Measurements from ENCODE around the gene FAM110A.

Gene FAM110A

DNA sequence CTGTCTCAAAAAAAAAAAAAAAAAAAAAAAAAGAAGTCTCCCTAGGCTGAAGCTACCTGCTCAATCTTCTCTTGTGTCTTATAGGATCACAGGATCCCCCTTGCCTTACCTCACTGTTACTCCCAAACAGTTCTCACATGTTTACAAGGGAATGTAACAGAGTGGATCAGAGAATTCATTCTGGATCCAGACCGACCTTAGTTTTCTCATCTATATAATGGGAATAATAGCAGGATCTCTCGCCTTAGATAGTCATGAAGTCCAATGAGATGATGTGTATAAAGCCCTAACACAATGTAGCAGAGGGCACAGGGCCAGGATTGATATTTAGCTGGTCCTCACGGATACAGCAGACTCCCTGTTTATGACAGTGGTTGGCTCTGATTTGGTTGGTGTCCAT lies 2.3 kb upstream of the FAM110A start:
- whole genome bisulfite sequencing, 2 experiments, result 88 to 90% methylated on average over 3 of the region's 3 CpGs
- Histone ChIP-seq H3K4me3 (ENCODE audit: insufficient read depth, low read depth, low read length) (no peak overlapping the region), H3K36me3 (ENCODE audit: control insufficient read depth, insufficient read depth, low read length) (no peaks in the 10 kb centered on the region), H3K27ac (ENCODE audit: insufficient read depth, low read depth, low read length, poor library complexity, severe bottlenecking) (no peak overlapping the region), H3K4me1 (ENCODE audit: control insufficient read depth, insufficient read depth, low read length) (peaks cover 4% of the 10 kb centered on the region), H3K9me3 (ENCODE audit: control insufficient read depth, low read length) (no peaks in the 10 kb centered on the region), H3K27me3 (ENCODE audit: control insufficient read depth, insufficient read depth, low read length, poor library complexity, severe bottlenecking) (peaks cover 11% of the 10 kb centered on the region)

DNA sequence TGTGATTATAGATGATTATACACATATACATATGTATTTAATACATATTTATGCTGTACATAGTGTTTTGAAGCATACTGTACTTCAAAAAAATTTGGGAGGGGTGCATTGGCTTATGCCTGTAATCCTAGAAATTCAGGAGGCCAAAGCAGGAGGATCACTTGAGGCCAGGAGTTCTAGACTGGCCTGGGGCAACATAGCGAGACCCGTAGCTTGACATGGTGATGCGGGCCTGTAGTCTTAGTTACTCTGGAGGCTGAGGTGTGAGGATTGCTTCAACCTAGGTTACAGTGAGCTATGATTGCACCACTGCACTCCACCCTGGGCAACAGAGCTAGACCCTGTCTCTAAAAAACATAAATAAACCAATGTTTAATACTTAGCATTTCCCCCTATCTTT lies 1.6 kb upstream of the FAM110A start:
- Histone ChIP-seq H3K36me3 (ENCODE audit: control insufficient read depth, insufficient read depth, low read length) (no peaks in the 10 kb centered on the region), H3K4me1 (ENCODE audit: control insufficient read depth, insufficient read depth, low read length) (peaks cover 4% of the 10 kb centered on the region), H3K4me3 (ENCODE audit: insufficient read depth, low read depth, low read length) (no peak overlapping the region), H3K27me3 (ENCODE audit: control insufficient read depth, insufficient read depth, low read length, poor library complexity, severe bottlenecking) (peaks cover 11% of the 10 kb centered on the region), H3K9me3 (ENCODE audit: control insufficient read depth, low read length) (no peaks in the 10 kb centered on the region), H3K27ac (ENCODE audit: insufficient read depth, low read depth, low read length, poor library complexity, severe bottlenecking) (no peak overlapping the region)
- 89 to 94% methylated on average over 3 of the region's 3 CpGs for WGBS, 2 experiments

DNA sequence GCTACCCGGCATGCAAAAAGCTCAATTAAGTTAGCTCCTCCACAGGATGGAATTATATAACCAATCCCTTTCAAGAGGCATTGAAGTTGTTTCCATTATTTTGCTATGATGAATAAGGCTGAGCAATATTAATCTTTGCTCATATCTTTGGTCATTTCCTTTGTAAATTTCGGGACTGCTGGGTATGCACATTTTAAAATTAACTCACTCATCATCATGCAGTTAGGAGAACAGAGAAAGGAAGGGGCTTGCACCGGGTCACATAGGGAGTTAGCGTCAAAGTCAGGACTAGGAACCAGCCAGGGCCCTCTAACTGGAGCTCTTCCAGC lies 430 bp upstream of the FAM110A start:
- no peaks in the 10 kb centered on the region for H3K9me3 ChIP-seq (ENCODE audit: control insufficient read depth, low read length)
- H3K27ac ChIP-seq (ENCODE audit: insufficient read depth, low read depth, low read length, poor library complexity, severe bottlenecking), result no peak overlapping the region
- H3K4me3 ChIP-seq (ENCODE audit: insufficient read depth, low read depth, low read length), result peak overlapping the region; percentile 72
- WGBS, 2 experiments, result 39 to 43% methylated on average over 4 of the region's 4 CpGs
- no peaks in the 10 kb centered on the region for H3K36me3 ChIP-seq (ENCODE audit: control insufficient read depth, insufficient read depth, low read length)
- H3K4me1 ChIP-seq (ENCODE audit: control insufficient read depth, insufficient read depth, low read length), result peaks cover 4% of the 10 kb centered on the region
- peaks cover 11% of the 10 kb centered on the region for H3K27me3 ChIP-seq (ENCODE audit: control insufficient read depth, insufficient read depth, low read length, poor library complexity, severe bottlenecking)

DNA sequence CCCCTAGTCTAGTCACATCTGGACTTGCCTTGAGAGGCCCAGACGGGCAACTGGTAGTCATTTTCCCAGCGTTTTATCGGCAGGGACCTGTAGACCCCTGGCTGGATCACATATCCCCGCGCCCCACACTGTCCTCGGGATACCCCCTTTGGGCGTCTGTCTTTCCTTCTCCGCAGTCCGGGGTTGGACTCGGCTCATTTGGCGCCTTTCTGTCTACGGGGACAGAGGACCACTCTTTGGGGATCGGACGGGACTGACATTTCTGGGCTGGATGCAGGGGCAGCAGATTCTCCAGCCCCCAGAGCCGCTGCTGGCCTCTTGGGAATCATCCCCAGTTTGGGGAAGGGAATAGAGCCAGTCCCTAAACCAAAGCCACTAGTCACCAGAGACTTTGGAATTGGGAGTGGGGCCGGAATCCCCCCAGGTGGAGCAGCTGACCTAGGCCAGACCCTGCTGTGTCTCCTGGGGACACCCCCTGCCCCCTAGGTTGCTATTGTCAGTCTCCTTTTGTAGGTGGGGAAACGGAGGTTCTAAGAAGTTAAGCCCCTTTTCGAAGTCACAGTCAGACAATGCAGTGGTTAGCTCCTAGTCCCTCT lies 734 bp downstream of the FAM110A start:
- H3K9me3 ChIP-seq (ENCODE audit: control insufficient read depth, low read length), result no peaks in the 10 kb centered on the region
- peaks cover 15% of the 10 kb centered on the region for H3K27me3 ChIP-seq (ENCODE audit: control insufficient read depth, insufficient read depth, low read length, poor library complexity, severe bottlenecking)
- WGBS, 2 experiments, result 5% methylated on average over 18 of the region's 18 CpGs
- peak overlapping the region; percentile 72 for H3K4me3 ChIP-seq (ENCODE audit: insufficient read depth, low read depth, low read length)
- no peaks in the 10 kb centered on the region for H3K36me3 ChIP-seq (ENCODE audit: control insufficient read depth, insufficient read depth, low read length)
- no peak overlapping the region for H3K27ac ChIP-seq (ENCODE audit: insufficient read depth, low read depth, low read length, poor library complexity, severe bottlenecking)
- H3K4me1 ChIP-seq (ENCODE audit: control insufficient read depth, insufficient read depth, low read length), result peaks cover 4% of the 10 kb centered on the region

DNA sequence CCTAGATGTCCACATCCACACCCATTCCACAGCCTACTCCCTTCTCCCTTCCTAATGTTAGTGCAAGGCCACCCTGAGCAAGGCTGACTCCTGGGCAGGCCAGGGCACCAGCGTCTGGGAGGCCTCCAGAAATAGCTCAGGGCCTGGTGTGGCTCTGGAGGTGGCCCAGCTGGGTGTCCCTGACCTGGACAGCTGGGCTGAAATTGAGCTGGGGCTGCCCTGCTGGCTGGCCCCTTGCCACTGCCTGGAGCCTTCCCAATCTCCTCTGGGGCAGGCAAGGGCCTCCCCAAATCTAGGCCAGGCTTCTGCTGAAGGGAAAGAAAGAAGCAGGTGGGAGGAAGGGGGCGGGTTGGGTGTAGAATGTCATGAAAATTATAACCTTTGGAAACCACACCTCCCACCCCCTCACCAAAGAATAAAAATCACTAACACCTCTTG lies 2.1 kb downstream of the FAM110A start:
- Histone ChIP-seq H3K27ac (ENCODE audit: insufficient read depth, low read depth, low read length, poor library complexity, severe bottlenecking) (no peak overlapping the region), H3K9me3 (ENCODE audit: control insufficient read depth, low read length) (no peaks in the 10 kb centered on the region), H3K4me1 (ENCODE audit: control insufficient read depth, insufficient read depth, low read length) (peaks cover 4% of the 10 kb centered on the region), H3K4me3 (ENCODE audit: insufficient read depth, low read depth, low read length) (no peak overlapping the region), H3K36me3 (ENCODE audit: control insufficient read depth, insufficient read depth, low read length) (no peaks in the 10 kb centered on the region), H3K27me3 (ENCODE audit: control insufficient read depth, insufficient read depth, low read length, poor library complexity, severe bottlenecking) (peaks cover 23% of the 10 kb centered on the region)
- 51 to 63% methylated on average over 1 of the region's 2 CpGs for WGBS, 2 experiments

DNA sequence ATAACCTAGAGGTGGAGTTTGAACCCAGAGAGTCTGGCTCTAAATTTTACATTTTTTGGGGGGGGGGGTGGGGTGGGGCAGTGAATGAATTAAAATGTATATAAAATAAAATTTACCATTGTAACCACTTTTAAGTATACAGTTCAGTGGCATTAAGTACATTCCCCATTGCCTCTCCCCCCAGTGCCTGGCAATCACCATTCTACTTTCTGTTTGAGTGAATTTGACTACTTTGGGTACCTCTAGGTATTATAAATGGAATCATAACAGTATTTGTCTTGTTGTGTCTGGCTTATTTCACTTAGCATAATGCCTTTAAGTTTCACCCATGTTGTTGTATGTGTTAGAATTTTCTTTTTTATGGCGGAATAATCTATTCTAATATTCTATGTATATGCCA lies 2.7 kb downstream of the FAM110A start:
- no peaks in the 10 kb centered on the region for H3K36me3 ChIP-seq (ENCODE audit: control insufficient read depth, insufficient read depth, low read length)
- no peaks in the 10 kb centered on the region for H3K9me3 ChIP-seq (ENCODE audit: control insufficient read depth, low read length)
- WGBS, 2 experiments, result 100% methylated on average over 1 of the region's 1 CpG; no CpG with 5 or more reads in 1 of the 2 experiments
- H3K27me3 ChIP-seq (ENCODE audit: control insufficient read depth, insufficient read depth, low read length, poor library complexity, severe bottlenecking), result peaks cover 29% of the 10 kb centered on the region
- no peak overlapping the region for H3K4me3 ChIP-seq (ENCODE audit: insufficient read depth, low read depth, low read length)
- H3K27ac ChIP-seq (ENCODE audit: insufficient read depth, low read depth, low read length, poor library complexity, severe bottlenecking), result no peak overlapping the region
- peaks cover 4% of the 10 kb centered on the region for H3K4me1 ChIP-seq (ENCODE audit: control insufficient read depth, insufficient read depth, low read length)

DNA sequence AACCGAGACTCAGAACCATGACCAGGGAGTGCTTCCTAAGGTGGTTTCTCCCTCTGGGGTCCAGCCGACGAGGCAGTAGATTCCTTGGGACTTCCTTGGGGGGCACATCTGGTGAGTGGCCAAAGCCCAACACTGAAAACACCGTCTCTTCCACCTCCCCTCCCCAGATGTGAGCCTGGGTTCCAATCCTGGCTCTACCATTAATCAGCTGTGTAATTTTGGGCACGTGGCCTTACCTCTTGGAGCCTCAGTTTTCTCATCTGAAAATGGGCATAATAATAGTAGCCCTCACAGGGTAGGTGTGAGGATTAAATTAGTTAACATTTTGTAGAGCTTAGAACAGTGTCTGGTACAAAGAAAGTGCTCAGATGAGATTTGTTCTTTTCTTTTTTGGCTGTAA lies 5.5 kb downstream of the FAM110A start:
- Histone ChIP-seq H3K36me3 (ENCODE audit: control insufficient read depth, insufficient read depth, low read length) (no peaks in the 10 kb centered on the region), H3K27ac (ENCODE audit: insufficient read depth, low read depth, low read length, poor library complexity, severe bottlenecking) (no peak overlapping the region), H3K4me1 (ENCODE audit: control insufficient read depth, insufficient read depth, low read length) (peaks cover 14% of the 10 kb centered on the region), H3K27me3 (ENCODE audit: control insufficient read depth, insufficient read depth, low read length, poor library complexity, severe bottlenecking) (peaks cover 56% of the 10 kb centered on the region), H3K4me3 (ENCODE audit: insufficient read depth, low read depth, low read length) (no peak overlapping the region), H3K9me3 (ENCODE audit: control insufficient read depth, low read length) (no peaks in the 10 kb centered on the region)
- WGBS, 2 experiments, result 92 to 93% methylated on average over 5 of the region's 5 CpGs

DNA sequence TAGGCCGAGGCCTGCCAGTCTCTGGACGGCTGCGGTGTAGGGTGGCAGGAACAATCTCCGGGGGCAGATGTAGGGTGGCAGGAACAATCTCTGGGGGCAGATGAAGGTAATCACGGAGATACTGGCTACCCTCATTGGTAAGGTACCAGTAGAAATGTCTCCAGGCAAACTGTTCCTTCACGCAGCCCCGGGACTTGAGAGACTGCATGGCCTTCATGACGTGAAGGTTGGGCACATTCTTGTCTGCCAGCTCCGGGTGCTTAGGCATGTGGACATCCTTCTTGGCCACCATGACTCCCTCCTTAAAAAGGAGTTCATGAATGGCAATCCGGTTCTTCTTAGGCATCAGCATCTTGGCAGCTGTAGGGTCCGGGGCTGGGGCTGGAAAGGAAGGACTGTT lies 6.1 kb downstream of the FAM110A start:
- H3K4me3 ChIP-seq (ENCODE audit: insufficient read depth, low read depth, low read length), result no peak overlapping the region
- H3K27ac ChIP-seq (ENCODE audit: insufficient read depth, low read depth, low read length, poor library complexity, severe bottlenecking), result no peak overlapping the region
- H3K4me1 ChIP-seq (ENCODE audit: control insufficient read depth, insufficient read depth, low read length), result peaks cover 16% of the 10 kb centered on the region
- WGBS, 2 experiments, result 87 to 92% methylated on average over 11 of the region's 11 CpGs
- peaks cover 52% of the 10 kb centered on the region for H3K27me3 ChIP-seq (ENCODE audit: control insufficient read depth, insufficient read depth, low read length, poor library complexity, severe bottlenecking)
- H3K36me3 ChIP-seq (ENCODE audit: control insufficient read depth, insufficient read depth, low read length), result no peaks in the 10 kb centered on the region
- no peaks in the 10 kb centered on the region for H3K9me3 ChIP-seq (ENCODE audit: control insufficient read depth, low read length)

DNA sequence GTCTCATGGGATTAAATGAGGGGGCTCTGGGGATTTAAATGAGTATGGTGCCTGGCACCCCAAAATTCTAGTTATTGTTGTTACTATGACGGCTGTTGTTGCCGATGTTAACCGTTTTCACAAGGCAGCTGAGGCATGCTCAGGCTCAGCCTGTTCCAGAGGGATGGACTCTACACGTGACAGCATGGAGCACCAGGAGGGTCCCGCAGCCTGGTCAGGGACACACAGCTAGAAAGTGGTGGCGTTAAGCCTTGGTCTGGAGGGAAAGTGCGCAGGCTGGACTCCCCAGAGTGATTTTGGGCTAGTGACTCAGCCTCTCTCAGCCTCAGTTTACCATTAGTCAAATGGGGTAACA lies 7.0 kb downstream of the FAM110A start:
- H3K9me3 ChIP-seq (ENCODE audit: control insufficient read depth, low read length), result no peaks in the 10 kb centered on the region
- no peak overlapping the region for H3K4me3 ChIP-seq (ENCODE audit: insufficient read depth, low read depth, low read length)
- H3K27ac ChIP-seq (ENCODE audit: insufficient read depth, low read depth, low read length, poor library complexity, severe bottlenecking), result no peak overlapping the region
- 80 to 81% methylated on average over 7 of the region's 7 CpGs for WGBS, 2 experiments
- peaks cover 58% of the 10 kb centered on the region for H3K27me3 ChIP-seq (ENCODE audit: control insufficient read depth, insufficient read depth, low read length, poor library complexity, severe bottlenecking)
- H3K36me3 ChIP-seq (ENCODE audit: control insufficient read depth, insufficient read depth, low read length), result no peaks in the 10 kb centered on the region
- H3K4me1 ChIP-seq (ENCODE audit: control insufficient read depth, insufficient read depth, low read length), result peaks cover 18% of the 10 kb centered on the region

DNA sequence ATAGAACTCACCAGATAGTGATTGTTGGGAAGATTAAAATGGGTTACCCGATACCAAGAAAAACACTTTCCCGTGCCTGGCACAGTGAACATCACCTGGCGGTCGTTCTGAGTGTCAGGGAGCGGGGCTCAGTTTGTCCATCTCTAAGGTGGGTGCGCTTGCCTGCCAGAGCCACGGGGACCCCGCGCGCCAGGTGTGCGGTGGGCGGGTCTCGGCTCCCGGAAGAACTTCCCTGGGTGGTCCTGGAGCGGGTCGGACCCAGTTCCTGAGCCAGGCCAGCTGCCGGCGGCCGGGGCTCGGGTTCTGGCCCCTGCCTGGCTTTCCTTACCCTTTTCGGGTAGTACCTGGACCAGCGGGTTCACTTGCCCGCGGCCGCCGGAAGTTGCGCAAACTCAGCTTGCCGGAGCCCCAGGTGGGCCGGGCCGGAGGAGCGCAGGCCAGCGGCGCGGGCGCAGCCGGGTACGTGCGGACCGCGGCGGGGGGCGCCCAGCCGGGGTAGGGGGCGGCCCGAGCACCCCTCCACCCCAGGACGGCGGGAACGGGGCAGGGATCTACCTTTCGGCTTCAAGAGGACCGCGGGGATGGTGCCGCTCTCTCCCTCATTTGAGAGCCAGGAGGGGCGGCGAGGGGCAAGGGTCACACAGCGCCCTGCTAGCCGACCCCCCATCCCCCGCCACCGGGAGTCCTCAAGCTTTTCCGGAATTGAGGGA lies 7.5 kb downstream of the FAM110A start:
- WGBS, 2 experiments, result 9 to 13% methylated on average over 59 of the region's 59 CpGs
- Histone ChIP-seq H3K4me3 (ENCODE audit: insufficient read depth, low read depth, low read length) (peak overlapping the region; percentile 50), H3K9me3 (ENCODE audit: control insufficient read depth, low read length) (no peaks in the 10 kb centered on the region), H3K27me3 (ENCODE audit: control insufficient read depth, insufficient read depth, low read length, poor library complexity, severe bottlenecking) (peaks cover 63% of the 10 kb centered on the region), H3K36me3 (ENCODE audit: control insufficient read depth, insufficient read depth, low read length) (no peaks in the 10 kb centered on the region), H3K27ac (ENCODE audit: insufficient read depth, low read depth, low read length, poor library complexity, severe bottlenecking) (no peak overlapping the region), H3K4me1 (ENCODE audit: control insufficient read depth, insufficient read depth, low read length) (peaks cover 19% of the 10 kb centered on the region)

Measured in ectodermal cell (in vitro differentiated cells).